OCI-LY3 (cell line): ENCODE data around the gene PCSK4.

ENCODE experiments used
- H2AFZ ChIP-seq: fragments of 200-600, 300-600 bp; shearing (Covaris generic); 2 replicates; pipeline ENCODE4 v1.6.0; 2014; ENCODE audit warnings: antibody characterized with exemption, low read depth, low read length
- H3K27ac ChIP-seq: fragments of 200-600, 300-600 bp; sonication (generic); 2 replicates; pipeline ENCODE4 v1.5.1; 2014; ENCODE audit warnings: mild to moderate bottlenecking, low read length, moderate library complexity, mixed read lengths
- H3K27me3 ChIP-seq: fragments of 200-600, 300-600 bp; sonication (generic); 2 replicates; pipeline ENCODE4 v1.6.1; 2014; ENCODE audit warnings: low read depth, low read length, mixed read lengths
- H3K36me3 ChIP-seq: fragments of 200-600, 300-600 bp; sonication (generic); replicated peaks from 2 replicates; pipeline ENCODE3; 2014; ENCODE audit warnings: low read depth, low read length, mixed read lengths
- H3K4me1 ChIP-seq: fragments of 300-600, 200-600 bp; sonication (generic); 2 replicates; pipeline ENCODE4 v1.6.1; 2014; ENCODE audit warnings: low read length, mixed read lengths
- H3K4me2 ChIP-seq: fragments of 200-600, 300-600 bp; sonication (generic); 2 replicates; pipeline ENCODE4 v1.6.1; 2014; ENCODE audit warnings: low read length, mixed read lengths
- H3K4me3 ChIP-seq: fragments of 300-600, 200-600 bp; sonication (generic); 2 replicates; pipeline ENCODE4 v1.5.1; 2014; ENCODE audit warnings: antibody characterized with exemption, mild to moderate bottlenecking, low read length, moderate library complexity
- H3K79me2 ChIP-seq: fragments of 300-600, 200-600 bp; shearing (Covaris generic); 2 replicates; pipeline ENCODE4 v1.6.1; 2014; ENCODE audit warnings: mild to moderate bottlenecking, low read length, mixed read lengths
- H3K9ac ChIP-seq: fragments of 300-600, 200-600 bp; shearing (Covaris generic); 2 replicates; pipeline ENCODE4 v1.6.0; 2014; ENCODE audit warnings: mild to moderate bottlenecking, low read length, moderate library complexity
- H3K9me3 ChIP-seq: fragments of 200-600, 300-600 bp; shearing (Covaris generic); 2 replicates; pipeline ENCODE4 v1.6.1; 2014; ENCODE audit warnings: low read length, mixed read lengths; ENCODE audit not compliant: insufficient read depth
- H4K20me1 ChIP-seq: fragments of 200-600, 300-600 bp; sonication (generic); 2 replicates; pipeline ENCODE4 v1.6.1; 2016; ENCODE audit warnings: low read length, mixed read lengths; ENCODE audit not compliant: insufficient read depth
- EZH2phosphoT487 ChIP-seq: fragments of 200-600 bp; shearing (Covaris generic); IDR thresholded peaks from 2 replicates; pipeline ENCODE4 v1.6.1; 2018; ENCODE audit warnings: antibody characterized with exemption, mixed run types, low read depth
- TF ChIP-seq, protein P1 (sequence below): fragments of 200-600, 300-600 bp; sonication (generic); IDR thresholded peaks from 2 replicates; pipeline ENCODE4 v1.5.1; 2014; ENCODE audit warnings: antibody characterized with exemption, low read length, low read depth

The PCSK4 gene

DNA sequence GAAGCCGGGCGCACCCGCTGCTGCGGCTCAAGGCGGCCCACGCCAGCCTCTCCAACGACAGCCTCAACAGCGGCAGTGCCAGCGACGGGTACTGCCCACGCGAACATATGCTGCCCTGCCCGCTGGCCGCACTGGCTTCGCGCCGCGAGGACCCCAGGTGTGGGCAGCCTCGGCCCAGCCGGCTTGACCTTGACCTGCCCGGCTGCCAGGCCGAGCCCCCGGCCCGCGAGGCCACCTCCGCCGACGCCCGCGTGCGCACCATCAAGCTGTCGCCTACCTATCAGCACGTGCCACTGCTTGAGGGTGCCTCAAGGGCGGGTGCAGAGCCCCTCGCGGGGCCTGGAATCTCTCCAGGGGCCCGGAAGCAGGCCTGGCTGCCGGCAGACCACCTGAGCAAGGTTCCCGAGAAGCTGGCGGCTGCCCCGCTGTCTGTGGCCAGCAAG is 24.1 kb downstream of the PCSK4 start:
- no peaks in the 10 kb centered on the region for H3K9me3 ChIP-seq
- no peaks in the 10 kb centered on the region for H3K79me2 ChIP-seq
- no peak overlapping the region for H3K4me2 ChIP-seq
- no peak overlapping the region for H2AFZ ChIP-seq
- H4K20me1 ChIP-seq = no peaks in the 10 kb centered on the region
- no peak for TF ChIP-seq EZH2phosphoT487
- TF ChIP-seq, protein P1, sequence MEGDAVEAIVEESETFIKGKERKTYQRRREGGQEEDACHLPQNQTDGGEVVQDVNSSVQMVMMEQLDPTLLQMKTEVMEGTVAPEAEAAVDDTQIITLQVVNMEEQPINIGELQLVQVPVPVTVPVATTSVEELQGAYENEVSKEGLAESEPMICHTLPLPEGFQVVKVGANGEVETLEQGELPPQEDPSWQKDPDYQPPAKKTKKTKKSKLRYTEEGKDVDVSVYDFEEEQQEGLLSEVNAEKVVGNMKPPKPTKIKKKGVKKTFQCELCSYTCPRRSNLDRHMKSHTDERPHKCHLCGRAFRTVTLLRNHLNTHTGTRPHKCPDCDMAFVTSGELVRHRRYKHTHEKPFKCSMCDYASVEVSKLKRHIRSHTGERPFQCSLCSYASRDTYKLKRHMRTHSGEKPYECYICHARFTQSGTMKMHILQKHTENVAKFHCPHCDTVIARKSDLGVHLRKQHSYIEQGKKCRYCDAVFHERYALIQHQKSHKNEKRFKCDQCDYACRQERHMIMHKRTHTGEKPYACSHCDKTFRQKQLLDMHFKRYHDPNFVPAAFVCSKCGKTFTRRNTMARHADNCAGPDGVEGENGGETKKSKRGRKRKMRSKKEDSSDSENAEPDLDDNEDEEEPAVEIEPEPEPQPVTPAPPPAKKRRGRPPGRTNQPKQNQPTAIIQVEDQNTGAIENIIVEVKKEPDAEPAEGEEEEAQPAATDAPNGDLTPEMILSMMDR = no peak
- H3K27me3 ChIP-seq = no peaks in the 10 kb centered on the region
- no peaks in the 10 kb centered on the region for H3K4me1 ChIP-seq
- no peak overlapping the region for H3K9ac ChIP-seq
- H3K36me3 ChIP-seq = peaks cover 4% of the 10 kb centered on the region
- no peak overlapping the region for H3K27ac ChIP-seq
- H3K4me3 ChIP-seq = no peak overlapping the region

- Histone ChIP-seq H4K20me1 (no peaks in the 10 kb centered on the region), H3K4me1 (no peaks in the 10 kb centered on the region), H3K9ac (no peak overlapping the region), H3K27me3 (no peaks in the 10 kb centered on the region), H3K9me3 (no peaks in the 10 kb centered on the region), H3K4me2 (no peak overlapping the region), H3K4me3 (no peak overlapping the region), H3K36me3 (peaks cover 4% of the 10 kb centered on the region), H3K79me2 (no peaks in the 10 kb centered on the region), H3K27ac (no peak overlapping the region), H2AFZ (no peak overlapping the region)
- TF ChIP-seq EZH2phosphoT487 = no peak
- TF ChIP-seq, protein P1 = no peak
Observed at GRCh38 chr19:1465191-1466016, 24.7 kb downstream of the PCSK4 start.

DNA sequence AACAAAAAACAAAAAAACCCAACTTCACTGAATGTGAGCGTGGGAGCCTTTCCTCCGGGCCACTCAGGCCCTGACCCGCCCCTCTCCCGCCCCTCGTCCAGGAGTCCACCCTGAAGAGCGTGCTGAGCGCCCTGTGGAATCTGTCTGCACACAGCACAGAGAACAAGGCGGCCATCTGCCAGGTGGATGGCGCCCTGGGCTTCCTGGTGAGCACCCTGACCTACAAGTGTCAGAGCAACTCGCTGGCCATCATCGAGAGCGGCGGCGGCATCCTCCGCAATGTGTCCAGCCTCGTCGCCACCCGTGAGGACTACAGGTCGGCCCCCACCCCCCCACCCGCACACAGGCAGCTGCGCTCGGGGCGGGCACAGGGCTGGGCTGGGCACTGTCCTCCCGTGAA is 28.3 kb downstream of the PCSK4 start:
- Histone ChIP-seq H3K27ac (no peak overlapping the region), H3K9ac (no peak overlapping the region), H3K4me1 (peaks cover 7% of the 10 kb centered on the region), H3K36me3 (peaks cover 4% of the 10 kb centered on the region), H3K4me2 (no peak overlapping the region), H3K27me3 (no peaks in the 10 kb centered on the region), H3K9me3 (no peaks in the 10 kb centered on the region), H3K79me2 (no peaks in the 10 kb centered on the region), H3K4me3 (no peak overlapping the region), H2AFZ (no peak overlapping the region), H4K20me1 (peaks cover 3% of the 10 kb centered on the region; the same call in 1 of the 2 replicates)
- no peak for TF ChIP-seq EZH2phosphoT487
- TF ChIP-seq, protein P1 = no peak

- Histone ChIP-seq H3K4me2 (no peak overlapping the region), H3K4me3 (no peak overlapping the region), H3K4me1 (peaks cover 7% of the 10 kb centered on the region), H3K9ac (no peak overlapping the region), H3K36me3 (no peaks in the 10 kb centered on the region), H3K27me3 (no peaks in the 10 kb centered on the region), H3K9me3 (no peaks in the 10 kb centered on the region), H4K20me1 (peaks cover 3% of the 10 kb centered on the region; the same call in 1 of the 2 replicates), H3K79me2 (no peaks in the 10 kb centered on the region), H2AFZ (no peak overlapping the region), H3K27ac (no peak overlapping the region)
- TF ChIP-seq, protein P1 = no peak
- TF ChIP-seq EZH2phosphoT487 = no peak
Observed at GRCh38 chr19:1460033-1460995, 29.8 kb downstream of the PCSK4 start.
